KOPT-K1 (cell line): ENCODE results near the gene RPS2.

Experiments
- H3K27ac ChIP-seq: fragments of 200-600 bp; sonication (generic); 2 replicates; pipeline ENCODE4 v1.5.1; 2016; ENCODE audit warnings: antibody characterized with exemption, mild to moderate bottlenecking, low read depth, low read length; ENCODE audit not compliant: poor library complexity, severe bottlenecking
- H3K36me3 ChIP-seq: fragments of 200-600 bp; sonication (generic); 2 replicates; pipeline ENCODE4 v1.5.1; 2017; ENCODE audit warnings: antibody characterized with exemption, mild to moderate bottlenecking, low read length, moderate library complexity; ENCODE audit not compliant: insufficient read depth
- H3K9me3 ChIP-seq: fragments of 200-600 bp; sonication (generic); 2 replicates; pipeline ENCODE4 v1.5.1; 2017; ENCODE audit warnings: antibody characterized with exemption, low read length, mild to moderate bottlenecking; ENCODE audit not compliant: insufficient read depth, poor library complexity, severe bottlenecking

RPS2 gene

GRCh38 chr16:1979271-1980029 lies 14.8 kb upstream of the RPS2 start:
- Histone ChIP-seq H3K36me3 (peaks cover 50% of the 10 kb centered on the region), H3K9me3 (no peaks in the 10 kb centered on the region), H3K27ac (no peak overlapping the region)

GRCh38 chr16:1978476-1979120 lies 14.0 kb upstream of the RPS2 start:
- Histone ChIP-seq H3K27ac (no peak overlapping the region), H3K36me3 (peaks cover 54% of the 10 kb centered on the region), H3K9me3 (no peaks in the 10 kb centered on the region)

GRCh38 chr16:1977875-1978268 lies 13.2 kb upstream of the RPS2 start:
- Histone ChIP-seq H3K9me3 (no peaks in the 10 kb centered on the region), H3K36me3 (peaks cover 54% of the 10 kb centered on the region), H3K27ac (no peak overlapping the region)

- no peaks in the 10 kb centered on the region for H3K9me3 ChIP-seq
- H3K27ac ChIP-seq, result no peak overlapping the region
- H3K36me3 ChIP-seq, result peaks cover 54% of the 10 kb centered on the region
Measured at GRCh38 chr16:1976951-1977874, 12.6 kb upstream of the RPS2 start.

- Histone ChIP-seq H3K36me3 (peaks cover 54% of the 10 kb centered on the region), H3K27ac (no peak overlapping the region), H3K9me3 (no peaks in the 10 kb centered on the region)
Measured at GRCh38 chr16:1976216-1976520, 11.5 kb upstream of the RPS2 start.

- H3K27ac ChIP-seq, result no peak overlapping the region
- H3K9me3 ChIP-seq, result no peaks in the 10 kb centered on the region
- peaks cover 54% of the 10 kb centered on the region for H3K36me3 ChIP-seq
Measured at GRCh38 chr16:1975432-1976215, 11.0 kb upstream of the RPS2 start.

GRCh38 chr16:1974157-1975070 lies 9.8 kb upstream of the RPS2 start:
- H3K27ac ChIP-seq, result no peak overlapping the region
- H3K36me3 ChIP-seq, result peaks cover 50% of the 10 kb centered on the region
- H3K9me3 ChIP-seq, result no peaks in the 10 kb centered on the region

- H3K9me3 ChIP-seq, result no peaks in the 10 kb centered on the region
- peaks cover 46% of the 10 kb centered on the region for H3K36me3 ChIP-seq
- H3K27ac ChIP-seq, result no peak overlapping the region
Measured at GRCh38 chr16:1973461-1974156, 9.0 kb upstream of the RPS2 start.

- Histone ChIP-seq H3K36me3 (peaks cover 34% of the 10 kb centered on the region), H3K27ac (peak overlapping the region; percentile 77), H3K9me3 (no peaks in the 10 kb centered on the region)
Measured at GRCh38 chr16:1972490-1972877, 7.9 kb upstream of the RPS2 start.

- Histone ChIP-seq H3K27ac (peak within 1 kb of the TSS; percentile 77), H3K9me3 (no peaks in the 10 kb centered on the region), H3K36me3 (peaks cover 29% of the 10 kb centered on the region)
Measured at GRCh38 chr16:1971796-1972489, 7.3 kb upstream of the RPS2 start, which contains the start of gene TBL3. Gene TBL3 (plus strand): TSS chr16:1972053. CDS start chr16:1972165, 112 bp downstream.

- Histone ChIP-seq H3K9me3 (no peaks in the 10 kb centered on the region), H3K27ac (no peak overlapping the region), H3K36me3 (peaks cover 8% of the 10 kb centered on the region)
Measured at GRCh38 chr16:1968146-1968953, 3.7 kb upstream of the RPS2 start.

GRCh38 chr16:1966460-1966859 lies 1.8 kb upstream of the RPS2 start, which contains the start of gene RNF151:
Gene RNF151 (plus strand): TSS chr16:1966856. CDS start chr16:1966882, 26 bp downstream.
- peaks cover 27% of the 10 kb centered on the region for H3K36me3 ChIP-seq
- H3K9me3 ChIP-seq, result no peaks in the 10 kb centered on the region
- peak within 1 kb of the TSS; percentile 81 for H3K27ac ChIP-seq
